TTC549 (cell line): ENCODE results near the gene FAM193B.
"Not testable (repeated sequence)": the region's sequence is repeated elsewhere in the genome, so short reads cannot be mapped to it uniquely, and the experiment has no call there.

Experiments
- FAIRE-seq: peaks from 2 replicates; lab custom pipeline; 2012; peaks lifted over from hg19 to GRCh38; lab: Jason Lieb, UNC

Gene FAM193B

GRCh38 chr5:177537389-177538361, 16.7 kb downstream of the FAM193B start:
- FAIRE-seq: no peak

DNA sequence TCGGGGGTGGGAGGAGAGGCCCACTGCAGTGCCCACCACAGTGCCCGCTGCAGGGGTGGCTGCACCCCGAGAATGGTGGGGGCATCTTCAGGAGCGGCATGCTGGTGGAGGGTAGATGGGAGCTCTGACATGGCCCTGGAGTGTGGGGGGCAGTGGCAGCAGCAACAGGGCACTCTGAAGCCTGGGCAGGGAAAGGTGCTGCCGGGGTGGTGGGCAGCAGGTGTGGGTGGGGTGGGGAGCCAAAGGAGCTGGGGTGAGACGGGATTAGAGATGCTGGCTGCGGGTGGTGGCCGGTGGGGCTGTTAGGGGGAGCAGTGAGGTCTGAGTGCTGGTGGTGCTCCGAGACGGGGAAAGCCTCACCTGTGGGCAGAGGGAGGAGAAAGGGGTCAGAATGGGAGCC, 18.0 kb downstream of the FAM193B start:
- FAIRE-seq: no peak

DNA sequence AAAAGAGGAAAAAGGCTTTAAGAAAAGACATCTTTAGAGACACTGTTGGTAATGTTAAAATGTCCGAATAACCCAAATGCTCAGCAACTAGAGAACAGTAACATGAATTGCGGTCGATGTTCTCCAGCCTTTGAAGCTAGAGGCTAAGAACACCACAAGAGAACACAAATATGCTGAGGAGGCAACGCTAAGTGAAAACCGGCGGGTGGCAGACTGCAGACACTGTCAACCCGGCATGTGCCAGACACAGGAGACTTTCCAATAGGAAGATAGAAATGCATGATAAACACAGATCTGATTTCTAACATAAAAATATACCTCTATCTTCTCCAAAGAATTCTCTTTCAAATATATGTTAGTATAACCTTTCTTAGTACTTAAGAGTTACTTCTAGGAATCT, 19.2 kb downstream of the FAM193B start:
- no peak for FAIRE-seq

GRCh38 chr5:177534433-177534832, 19.9 kb downstream of the FAM193B start:
- not testable (repeated sequence) for FAIRE-seq

- FAIRE-seq: no peak
Observed at GRCh38 chr5:177531209-177531940, 23.0 kb downstream of the FAM193B start.

GRCh38 chr5:177530638-177531037, 23.7 kb downstream of the FAM193B start:
- no peak for FAIRE-seq

DNA sequence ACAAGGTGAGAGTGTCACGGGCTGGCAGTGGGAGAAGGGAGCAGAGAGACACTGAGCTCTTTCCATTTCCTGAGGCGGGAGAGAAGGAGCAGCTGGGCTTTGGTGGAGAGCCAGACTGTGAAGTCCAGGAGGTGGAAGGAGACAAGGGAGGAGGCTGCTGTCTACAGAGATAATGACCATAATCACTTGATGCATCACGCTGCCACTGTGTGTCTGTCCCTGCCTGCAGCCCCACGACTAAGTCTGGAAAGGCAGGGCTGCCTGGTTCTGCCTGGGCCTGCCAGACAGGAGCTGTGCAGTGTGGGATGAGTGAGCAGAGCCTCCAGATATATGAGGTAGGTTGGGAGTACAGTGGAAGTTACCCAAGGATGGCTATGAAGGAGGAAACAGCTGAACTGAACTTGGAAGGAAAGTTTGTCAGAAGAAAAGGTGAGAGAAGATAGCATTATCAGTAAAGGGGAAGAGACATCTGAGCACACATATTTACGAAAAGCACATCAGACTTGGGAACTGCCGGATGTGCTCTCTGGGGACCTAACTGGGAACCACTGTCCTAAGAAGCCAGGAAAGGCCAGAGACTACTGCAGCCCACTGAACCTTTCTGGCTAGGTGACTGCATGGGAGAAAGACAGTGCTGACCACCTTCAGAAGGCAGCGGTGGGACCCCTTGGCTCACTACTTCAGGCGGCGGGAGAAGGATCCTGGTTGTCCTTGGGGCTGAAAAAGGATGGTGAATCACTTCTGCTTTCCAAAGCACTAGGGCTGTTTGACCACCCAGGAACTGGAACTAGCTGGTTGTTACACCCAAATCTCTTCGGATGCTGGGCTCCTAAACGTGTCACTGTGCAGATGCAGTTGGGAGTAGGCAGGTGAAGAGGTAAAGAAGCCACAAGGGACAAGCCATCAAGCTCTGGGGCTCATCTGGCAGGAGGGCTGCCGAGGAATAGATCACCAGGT, 24.8 kb downstream of the FAM193B start:
- FAIRE-seq: no peak

- no peak for FAIRE-seq
Observed at GRCh38 chr5:177528631-177529030, 25.7 kb downstream of the FAM193B start.

GRCh38 chr5:177527595-177527994, 26.8 kb downstream of the FAM193B start:
- FAIRE-seq: no peak

- no peak for FAIRE-seq
Observed at GRCh38 chr5:177526791-177527190, 27.6 kb downstream of the FAM193B start.

DNA sequence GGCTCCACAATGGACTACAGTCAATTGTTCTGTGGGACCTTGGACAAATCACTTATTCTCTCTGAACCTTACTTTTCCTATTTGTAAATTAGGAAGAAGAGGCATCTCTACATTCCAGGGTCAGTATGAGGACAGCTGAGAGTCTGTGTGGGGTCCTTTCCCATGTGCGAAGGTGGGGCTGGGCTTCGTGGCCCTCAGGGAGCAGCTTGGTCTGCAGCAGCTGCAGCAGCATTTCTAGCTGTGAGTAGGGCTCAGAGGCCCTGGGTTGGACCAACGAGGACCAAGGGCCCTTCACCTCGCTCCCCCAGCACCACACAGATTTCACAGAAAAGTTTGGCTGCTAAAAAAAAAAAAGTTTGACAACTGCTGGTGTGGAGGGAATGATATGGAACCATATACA, 28.2 kb downstream of the FAM193B start:
- no peak for FAIRE-seq

DNA sequence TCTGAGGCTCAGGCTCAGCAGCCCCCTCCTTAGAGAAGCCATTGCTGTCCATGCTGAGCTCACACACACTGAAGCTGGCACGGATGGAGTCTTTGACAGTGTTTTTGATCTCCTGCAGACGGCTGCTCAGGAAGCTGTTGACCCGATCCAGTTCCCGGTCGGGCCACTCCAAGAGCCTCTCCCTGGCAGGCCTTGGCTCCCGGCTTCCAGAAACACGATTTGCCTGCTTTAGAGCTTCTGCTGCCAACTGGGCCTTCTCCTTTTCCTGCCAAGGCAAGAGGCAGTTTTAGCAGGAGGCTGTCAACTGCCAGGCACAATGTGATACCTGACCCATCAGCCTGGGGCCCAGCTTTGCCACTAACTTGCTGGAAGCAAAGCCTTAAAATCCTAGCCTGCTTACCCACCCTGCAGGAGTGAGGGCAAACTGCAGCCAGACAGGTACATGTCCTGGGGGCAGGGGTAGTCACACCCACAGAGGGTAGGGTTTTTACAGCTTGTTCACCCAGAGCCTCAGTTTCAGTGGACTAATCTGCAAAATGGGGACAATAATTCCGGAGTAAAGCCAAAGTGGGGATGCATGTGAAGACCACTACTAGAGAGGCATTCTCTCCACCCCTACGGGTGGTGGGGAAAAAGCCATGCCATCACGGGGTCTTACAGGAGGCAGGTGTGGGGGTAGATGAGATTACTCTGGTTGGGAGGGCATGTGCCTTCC, 29.3 kb downstream of the FAM193B start:
- no peak for FAIRE-seq

- FAIRE-seq: no peak
Observed at GRCh38 chr5:177524539-177524900, 29.8 kb downstream of the FAM193B start.

GRCh38 chr5:177523711-177524538, 30.4 kb downstream of the FAM193B start:
- FAIRE-seq: no peak

DNA sequence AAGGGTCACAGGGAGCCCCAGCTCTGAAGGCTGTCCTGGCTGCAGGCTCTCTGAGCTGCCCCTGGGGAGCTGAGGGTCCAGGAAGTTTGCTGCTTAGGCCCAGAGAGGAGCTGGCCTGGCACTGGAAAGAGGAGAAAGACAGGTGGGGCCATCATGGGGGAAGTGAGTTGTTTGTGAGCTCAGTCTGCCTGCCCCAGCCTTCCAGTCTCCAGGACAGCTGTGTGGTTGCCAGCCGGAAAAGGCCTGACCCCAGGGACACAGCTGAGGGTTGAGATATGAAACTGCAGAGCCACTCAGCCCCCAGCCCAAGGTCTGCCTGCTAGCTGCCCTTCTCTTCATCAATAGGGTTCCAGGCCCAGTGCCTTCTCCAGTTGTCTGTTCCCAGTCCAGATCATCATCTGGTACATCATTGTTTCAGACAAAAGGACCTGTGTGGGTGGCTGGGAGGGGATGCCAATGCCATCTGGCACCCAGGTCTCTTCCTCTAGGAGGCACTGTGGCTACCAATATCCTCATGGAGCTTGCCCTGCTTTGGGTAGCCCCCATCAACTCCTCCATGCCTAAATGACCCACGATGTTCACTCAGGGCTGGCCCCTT, 33.3 kb downstream of the FAM193B start:
- no peak for FAIRE-seq

- FAIRE-seq: no peak
Observed at GRCh38 chr5:177520271-177520670, 34.1 kb downstream of the FAM193B start.

GRCh38 chr5:177519463-177520235, 34.7 kb downstream of the FAM193B start:
- no peak for FAIRE-seq

GRCh38 chr5:177516601-177517568, 37.5 kb downstream of the FAM193B start, which contains the start of gene DDX41:
Gene DDX41 (minus strand): TSS chr5:177516961. CDS start chr5:177516945, 16 bp downstream.
- FAIRE-seq: peak; percentile 94
